Transverse colon (tissue), 4 donors: ENCODE data around the gene NR3C1.

Source experiments
- POLR2AphosphoS5 ChIP-seq, 3 donors: sonication (generic); formaldehyde crosslinking; IDR thresholded peaks; one replicate each; pipeline ENCODE4 v1.6.1; 2016; ENCODE audit warnings: antibody characterized with exemption in 3 of 3
- TF ChIP-seq, protein P1 (sequence below), 5 experiments: fragments of 200-600 bp in 3 of 5; fragments of 450-650 bp in 2 of 5; sonication (generic) in 3 of 5; IDR thresholded peaks; 1 replicate in 2 of 5; 2 replicates in 3 of 5; pipeline ENCODE4 v1.5.1; 2016 to 2017; ENCODE audit warnings: antibody characterized with exemption in 5 of 5, inconsistent platforms in 3 of 5, mild to moderate bottlenecking in 2 of 5, moderate library complexity in 1 of 5

DNA sequence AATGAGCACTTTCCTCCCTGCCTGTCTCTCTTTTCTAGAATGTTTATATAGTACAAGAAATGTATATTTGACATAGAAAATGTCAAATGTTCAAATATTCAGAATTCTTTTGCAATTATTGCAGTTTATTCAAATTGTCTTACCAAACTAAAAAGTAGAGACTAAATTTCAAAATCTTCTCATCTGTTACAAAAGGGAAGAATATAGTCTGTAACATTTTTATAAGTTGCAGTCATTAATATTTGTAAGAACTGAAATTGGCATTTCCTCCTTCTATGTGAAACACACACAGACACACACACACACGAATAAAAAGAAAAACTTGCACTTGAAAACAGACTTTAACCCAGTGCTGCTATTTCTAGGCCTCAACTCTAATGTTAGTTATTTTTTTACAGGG is 56.4 kb downstream of the NR3C1 start:
- TF ChIP-seq POLR2AphosphoS5 (IDR thresholded peaks at IDR 0.05), result no peak
- TF ChIP-seq, protein P1, sequence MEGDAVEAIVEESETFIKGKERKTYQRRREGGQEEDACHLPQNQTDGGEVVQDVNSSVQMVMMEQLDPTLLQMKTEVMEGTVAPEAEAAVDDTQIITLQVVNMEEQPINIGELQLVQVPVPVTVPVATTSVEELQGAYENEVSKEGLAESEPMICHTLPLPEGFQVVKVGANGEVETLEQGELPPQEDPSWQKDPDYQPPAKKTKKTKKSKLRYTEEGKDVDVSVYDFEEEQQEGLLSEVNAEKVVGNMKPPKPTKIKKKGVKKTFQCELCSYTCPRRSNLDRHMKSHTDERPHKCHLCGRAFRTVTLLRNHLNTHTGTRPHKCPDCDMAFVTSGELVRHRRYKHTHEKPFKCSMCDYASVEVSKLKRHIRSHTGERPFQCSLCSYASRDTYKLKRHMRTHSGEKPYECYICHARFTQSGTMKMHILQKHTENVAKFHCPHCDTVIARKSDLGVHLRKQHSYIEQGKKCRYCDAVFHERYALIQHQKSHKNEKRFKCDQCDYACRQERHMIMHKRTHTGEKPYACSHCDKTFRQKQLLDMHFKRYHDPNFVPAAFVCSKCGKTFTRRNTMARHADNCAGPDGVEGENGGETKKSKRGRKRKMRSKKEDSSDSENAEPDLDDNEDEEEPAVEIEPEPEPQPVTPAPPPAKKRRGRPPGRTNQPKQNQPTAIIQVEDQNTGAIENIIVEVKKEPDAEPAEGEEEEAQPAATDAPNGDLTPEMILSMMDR (IDR thresholded peaks at IDR 0.05), result no peak
